Chondrocyte (in vitro differentiated cells): Measurements from ENCODE around the gene CTIF. TPM values are rescaled to one million over a fixed set of nuclear protein-coding genes. Genes with fewer than 3 reads are reported as not detected.

Experiments used
- DNase-seq: peaks from one replicate; pipeline ENCODE4 v3.0.0; 2021; ENCODE audit warnings: mixed read lengths, low spot score
- H3K27ac Mint-ChIP-seq: one replicate; pipeline ENCODE4 v1.8.0; 2021; ENCODE audit warnings: mild to moderate bottlenecking, moderate library complexity, mixed read lengths; ENCODE audit not compliant: unreplicated experiment
- H3K27me3 Mint-ChIP-seq: 2 replicates; pipeline ENCODE4 v1.8.0; 2021; ENCODE audit warnings: low read depth, mixed read lengths
- H3K36me3 Mint-ChIP-seq: 2 replicates; pipeline ENCODE4 v1.8.0; 2021; ENCODE audit warnings: low read depth, mixed read lengths
- H3K4me1 Mint-ChIP-seq: 2 replicates; pipeline ENCODE4 v1.8.0; 2021; ENCODE audit warnings: low read depth, mild to moderate bottlenecking, mixed read lengths
- H3K4me3 Mint-ChIP-seq: one replicate; pipeline ENCODE4 v1.8.0; 2021; ENCODE audit warnings: mild to moderate bottlenecking, moderate library complexity, mixed read lengths; ENCODE audit not compliant: unreplicated experiment
- H3K9me3 Mint-ChIP-seq: 2 replicates; pipeline ENCODE4 v1.8.0; 2021; ENCODE audit warnings: low read depth, mixed read lengths
- CTCF ChIP-seq: fragments of 200-600 bp; sonication (generic); IDR thresholded peaks from 2 replicates; pipeline ENCODE4 v1.5.0; 2021; ENCODE audit warnings: antibody characterized with exemption, mild to moderate bottlenecking, moderate library complexity
- total RNA-seq: library from RNA; stranded (reverse); gene quantifications from 3 replicates; pipeline ENCODE4 v1.2.1, GENCODE V29; 2021

CTIF gene
- total RNA-seq, 1 donor from 2014 or later, result 184 TPM

- no peaks in the 10 kb centered on the region for H3K9me3 Mint-ChIP-seq
- H3K4me1 Mint-ChIP-seq, result peaks cover 94% of the 10 kb centered on the region
- H3K27ac Mint-ChIP-seq, result peak overlapping the region; percentile 41
- TF ChIP-seq CTCF, result no peak
- DNase-seq, result peak; percentile 68
- H3K36me3 Mint-ChIP-seq, result peaks cover 24% of the 10 kb centered on the region
- H3K4me3 Mint-ChIP-seq, result no peak overlapping the region
- H3K27me3 Mint-ChIP-seq, result no peaks in the 10 kb centered on the region
Observed at GRCh38 chr18:48785091-48785614, 246.3 kb downstream of the CTIF start.

GRCh38 chr18:48785736-48786454 is 247.1 kb downstream of the CTIF start:
- no peaks in the 10 kb centered on the region for H3K9me3 Mint-ChIP-seq
- peaks cover 94% of the 10 kb centered on the region for H3K4me1 Mint-ChIP-seq
- DNase-seq, result peak; percentile 57
- H3K27me3 Mint-ChIP-seq, result no peaks in the 10 kb centered on the region
- peaks cover 25% of the 10 kb centered on the region for H3K36me3 Mint-ChIP-seq
- no peak overlapping the region for H3K4me3 Mint-ChIP-seq
- H3K27ac Mint-ChIP-seq, result no peak overlapping the region
- TF ChIP-seq CTCF, result no peak

- Mint-ChIP-seq H3K9me3 (no peaks in the 10 kb centered on the region), H3K4me1 (peaks cover 92% of the 10 kb centered on the region), H3K27ac (peak overlapping the region; percentile 91), H3K27me3 (no peaks in the 10 kb centered on the region), H3K36me3 (peaks cover 29% of the 10 kb centered on the region), H3K4me3 (no peak overlapping the region)
- DNase-seq, result peak; percentile 69
- TF ChIP-seq CTCF, result no peak
Observed at GRCh38 chr18:48786455-48787202, 247.8 kb downstream of the CTIF start.

- Mint-ChIP-seq H3K9me3 (no peaks in the 10 kb centered on the region), H3K27me3 (no peaks in the 10 kb centered on the region), H3K4me1 (peaks cover 92% of the 10 kb centered on the region), H3K36me3 (peaks cover 34% of the 10 kb centered on the region), H3K27ac (peak overlapping the region; percentile 91), H3K4me3 (no peak overlapping the region)
- no peak for TF ChIP-seq CTCF
- peak; percentile 65 for DNase-seq
Observed at GRCh38 chr18:48787203-48788151, 248.6 kb downstream of the CTIF start.
